Esophagus mucosa (tissue), 1 donor: ENCODE data around the gene CFAP20DC. TPM values are rescaled to one million over a fixed set of nuclear protein-coding genes. Genes with fewer than 3 reads are reported as not detected.
A peak's percentile ranks its signal among the peaks of the same experiment; 100 is the strongest.
"Not testable (repeated sequence)": the region's sequence is repeated elsewhere in the genome, so short reads cannot be mapped to it uniquely, and the experiment has no call there.

Experiments
- ATAC-seq: fragments of 200-7000 bp; cut with Tn5 transposase; one replicate; pipeline ENCODE4 v1.9.1; 2020
- total RNA-seq: library from RNA; stranded (reverse); gene quantifications from one replicate; pipeline ENCODE4 v1.2.4, GENCODE V29; 2023
- donor health status: DM: yes; HTN: yes; CAD: no.

CFAP20DC gene
- total RNA-seq, result 8.7 TPM

GRCh38 chr3:59049671-59050331, at the start of gene CFAP20DC:
Gene CFAP20DC, minus strand, starts transcription at chr3:59050025. Its CDS starts 394 bp downstream, at chr3:59049631.
- peak; percentile 98 for ATAC-seq

- ATAC-seq, result not testable (repeated sequence)
These were observed 48.7 kb upstream of the CFAP20DC start for GRCh38 chr3:59098516-59098915.

GRCh38 chr3:59094446-59094845, 44.6 kb upstream of the CFAP20DC start:
- no peak for ATAC-seq

- no peak for ATAC-seq
These were observed 43.7 kb upstream of the CFAP20DC start for GRCh38 chr3:59093521-59093920.

GRCh38 chr3:59088761-59089160, 38.9 kb upstream of the CFAP20DC start:
- ATAC-seq, result no peak

- no peak for ATAC-seq
These were observed 36.2 kb upstream of the CFAP20DC start for GRCh38 chr3:59085976-59086375.

GRCh38 chr3:59084583-59084982, 34.8 kb upstream of the CFAP20DC start:
- peak; percentile 66 for ATAC-seq

GRCh38 chr3:59082106-59082505, 32.3 kb upstream of the CFAP20DC start:
- no peak for ATAC-seq

GRCh38 chr3:59081071-59081470, 31.2 kb upstream of the CFAP20DC start:
- peak; percentile 39 for ATAC-seq

- ATAC-seq, result no peak
These were observed 30.1 kb upstream of the CFAP20DC start for GRCh38 chr3:59079962-59080361.

- ATAC-seq, result no peak
These were observed 24.9 kb upstream of the CFAP20DC start for GRCh38 chr3:59074764-59075163.

- ATAC-seq, result no peak
These were observed 22.9 kb upstream of the CFAP20DC start for GRCh38 chr3:59072681-59073080.

GRCh38 chr3:59069838-59070237, 20.0 kb upstream of the CFAP20DC start:
- no peak for ATAC-seq

GRCh38 chr3:59065240-59065639, 15.4 kb upstream of the CFAP20DC start:
- no peak for ATAC-seq

- ATAC-seq, result no peak
These were observed 14.9 kb upstream of the CFAP20DC start for GRCh38 chr3:59064728-59065127.

GRCh38 chr3:59064276-59064675, 14.5 kb upstream of the CFAP20DC start:
- ATAC-seq, result no peak

GRCh38 chr3:59056706-59057105, 6.9 kb upstream of the CFAP20DC start:
- no peak for ATAC-seq

- ATAC-seq, result no peak
These were observed 3.1 kb upstream of the CFAP20DC start for GRCh38 chr3:59052803-59053411.

GRCh38 chr3:59050811-59051414, 1.1 kb upstream of the CFAP20DC start:
- ATAC-seq, result not testable (repeated sequence)

- peak; percentile 56 for ATAC-seq
These were observed 3.0 kb downstream of the CFAP20DC start for GRCh38 chr3:59046839-59047238.

- no peak for ATAC-seq
These were observed 6.4 kb downstream of the CFAP20DC start for GRCh38 chr3:59043391-59043790.

- ATAC-seq, result no peak
These were observed 8.9 kb downstream of the CFAP20DC start for GRCh38 chr3:59040902-59041301.

- ATAC-seq, result no peak
These were observed 22.2 kb downstream of the CFAP20DC start for GRCh38 chr3:59027607-59028006.

GRCh38 chr3:59023612-59024011, 26.2 kb downstream of the CFAP20DC start:
- no peak for ATAC-seq
